Fibroblast of lung (primary cell): Measurements from ENCODE around the gene SART3. TPM values are rescaled to one million over a fixed set of nuclear protein-coding genes. Genes with fewer than 3 reads are reported as not detected.

ENCODE experiments used
- DNase-seq, 2 donors: peaks; one replicate each; pipeline versions ENCODE4 v3.0.0 to v3.0.0-alpha.2; 2010; ENCODE audit warnings: low read depth in 2 of 2
- H2AFZ ChIP-seq: 2 replicates; pipeline ENCODE4 v1.5.1; 2012; ENCODE audit warnings: low read length, control low read depth, inconsistent platforms
- H3K27ac ChIP-seq: 2 replicates; pipeline ENCODE4 v1.5.1; 2011; ENCODE audit warnings: low read length, control low read depth; ENCODE audit not compliant: insufficient read depth
- H3K27me3 ChIP-seq: 2 replicates; pipeline ENCODE4 v1.5.1; 2011; ENCODE audit warnings: mild to moderate bottlenecking, low read length; ENCODE audit not compliant: control insufficient read depth, insufficient read depth
- H3K36me3 ChIP-seq: 2 replicates; pipeline ENCODE4 v1.5.1; 2011; ENCODE audit warnings: low read length; ENCODE audit not compliant: control insufficient read depth, insufficient read depth
- H3K4me1 ChIP-seq: 2 replicates; pipeline ENCODE4 v1.5.1; 2011; ENCODE audit warnings: low read length; ENCODE audit not compliant: control insufficient read depth, insufficient read depth; ENCODE audit errors: extremely low read depth
- H3K4me2 ChIP-seq: 2 replicates; pipeline ENCODE4 v1.5.1; 2011; ENCODE audit warnings: low read length, control low read depth; ENCODE audit not compliant: insufficient read depth; ENCODE audit errors: extremely low read depth
- H3K4me3 ChIP-seq, 4 experiments: fragments of 200-600 bp in 1 of 4; sonication (generic) in 1 of 4; replicated peaks in 1 of 4; 2 replicates each; pipeline ENCODE4 v1.5.1; 2011 to 2016; ENCODE audit warnings: low read length in 4 of 4, low read depth in 3 of 4, mild to moderate bottlenecking in 3 of 4, control low read depth in 2 of 4, inconsistent platforms in 1 of 4, mixed read lengths in 1 of 4; ENCODE audit not compliant: insufficient read depth in 1 of 4; ENCODE audit errors: control extremely low read depth in 1 of 4
- H3K79me2 ChIP-seq: 2 replicates; pipeline ENCODE4 v1.5.1; 2012; ENCODE audit warnings: mild to moderate bottlenecking, low read length, inconsistent platforms; ENCODE audit not compliant: control insufficient read depth, insufficient read depth
- H3K9ac ChIP-seq: 2 replicates; pipeline ENCODE4 v1.5.1; 2011; ENCODE audit warnings: mild to moderate bottlenecking, low read length, control low read depth; ENCODE audit not compliant: insufficient read depth
- H3K9me3 ChIP-seq: 2 replicates; pipeline ENCODE4 v1.5.1; 2012; ENCODE audit warnings: low read depth, low read length; ENCODE audit not compliant: control insufficient read depth, insufficient read depth
- H4K20me1 ChIP-seq: 2 replicates; pipeline ENCODE4 v1.5.1; 2011; ENCODE audit warnings: low read length; ENCODE audit not compliant: control insufficient read depth, insufficient read depth; ENCODE audit errors: extremely low read depth
- CTCF ChIP-seq, 2 donors: IDR thresholded peaks in 1 of 2; conservative IDR thresholded peaks in 1 of 2; 1 replicate in 1 of 2; 2 replicates in 1 of 2; pipeline ENCODE4 v1.5.1; 2011 to 2012; ENCODE audit warnings: low read length in 2 of 2, control low read depth in 1 of 2, inconsistent platforms in 1 of 2, low read depth in 1 of 2, mild to moderate bottlenecking in 1 of 2
- EZH2 ChIP-seq: IDR thresholded peaks from 2 replicates; pipeline ENCODE4 v1.5.1; 2012; ENCODE audit warnings: low read length, control low read depth, mild to moderate bottlenecking; ENCODE audit errors: missing control alignments
- polyA plus RNA-seq, 2 donors: library from polyadenylated mRNA; depleted of rRNA in 1 of 2; stranded (reverse) in 1 of 2; unstranded in 1 of 2; fragments of >200 nt; gene quantifications; 2 replicates each; pipeline ENCODE4 v1.2.1, GENCODE V29; 2011 to 2012; ENCODE audit warnings: missing spikeins in 1 of 2
- total RNA-seq: library from RNA; depleted of rRNA; stranded (reverse); fragments of >200 nt; gene quantifications from 2 replicates; pipeline ENCODE4 v1.2.1, GENCODE V29; 2014

The SART3 gene
- total and polyA plus RNA-seq, 2 donors (not counting 1 experiment from before 2014, with no cell fraction given) = 15.5 to 157 TPM

- H3K4me1 ChIP-seq = peaks cover 10% of the 10 kb centered on the region
- H3K27me3 ChIP-seq = no peaks in the 10 kb centered on the region
- no peak overlapping the region for H3K27ac ChIP-seq
- no peaks in the 10 kb centered on the region for H3K36me3 ChIP-seq
- H3K4me3 ChIP-seq = no peak overlapping the region
- H2AFZ ChIP-seq = no peak overlapping the region
- no peaks in the 10 kb centered on the region for H3K79me2 ChIP-seq
- no peak overlapping the region for H3K4me2 ChIP-seq
- H4K20me1 ChIP-seq = no peaks in the 10 kb centered on the region
- TF ChIP-seq EZH2 (no peak), CTCF (conservative IDR thresholded peaks at IDR 0.05 in 1 of 2, IDR thresholded peaks at IDR 0.05 in 1 of 2; ENCODE audit: low read depth in 1 of 2, low read length in 2 of 2) (no peak)
- H3K9ac ChIP-seq = no peak overlapping the region
- no peaks in the 10 kb centered on the region for H3K9me3 ChIP-seq
- no peak for DNase-seq
Observed at GRCh38 chr12:108586306-108586705, 25.3 kb upstream of the SART3 start.

- Histone ChIP-seq H3K27me3 (no peaks in the 10 kb centered on the region), H3K4me1 (peaks cover 10% of the 10 kb centered on the region), H3K9me3 (no peaks in the 10 kb centered on the region), H4K20me1 (no peaks in the 10 kb centered on the region), H3K27ac (no peak overlapping the region), H3K4me3 (no peak overlapping the region), H3K36me3 (no peaks in the 10 kb centered on the region), H2AFZ (no peak overlapping the region), H3K9ac (no peak overlapping the region), H3K79me2 (no peaks in the 10 kb centered on the region), H3K4me2 (no peak overlapping the region)
- DNase-seq = no peak
- TF ChIP-seq EZH2 (no peak), CTCF (conservative IDR thresholded peaks at IDR 0.05 in 1 of 2, IDR thresholded peaks at IDR 0.05 in 1 of 2; ENCODE audit: low read depth in 1 of 2, low read length in 2 of 2) (no peak)
Observed at GRCh38 chr12:108585864-108586263, 24.9 kb upstream of the SART3 start.

- no peak overlapping the region for H3K4me2 ChIP-seq
- no peak for DNase-seq
- no peak overlapping the region for H3K27ac ChIP-seq
- H3K79me2 ChIP-seq = no peaks in the 10 kb centered on the region
- H3K4me3 ChIP-seq = no peak overlapping the region
- no peaks in the 10 kb centered on the region for H3K36me3 ChIP-seq
- peaks cover 17% of the 10 kb centered on the region for H3K4me1 ChIP-seq
- H3K27me3 ChIP-seq = no peaks in the 10 kb centered on the region
- no peak overlapping the region for H3K9ac ChIP-seq
- H3K9me3 ChIP-seq = no peaks in the 10 kb centered on the region
- no peaks in the 10 kb centered on the region for H4K20me1 ChIP-seq
- TF ChIP-seq EZH2 = no peak
- TF ChIP-seq CTCF (conservative IDR thresholded peaks at IDR 0.05 in 1 of 2, IDR thresholded peaks at IDR 0.05 in 1 of 2; ENCODE audit: low read depth in 1 of 2, low read length in 2 of 2) = no peak
- H2AFZ ChIP-seq = no peak overlapping the region
Observed at GRCh38 chr12:108584456-108585065, 23.6 kb upstream of the SART3 start.
